Tibial artery (tissue), 4 donors: ENCODE data around the gene MEI1.

Source experiments
- DNase-seq, 2 donors: peaks; one replicate each; pipeline ENCODE4 v3.0.0-alpha.2; 2019
- H3K27ac ChIP-seq, 2 donors: fragments of 200-600 bp; sonication (generic) in 1 of 2; 1 replicate in 1 of 2; 2 replicates in 1 of 2; pipeline ENCODE4 v1.5.1; 2018 to 2019; ENCODE audit warnings: mild to moderate bottlenecking in 1 of 2
- H3K27me3 ChIP-seq, 2 donors: fragments of 200-600 bp; sonication (generic) in 1 of 2; one replicate each; pipeline versions ENCODE4 v1.5.1 to v1.6.0; 2016 to 2019
- H3K36me3 ChIP-seq, 3 donors: fragments of 200-600 bp; sonication (generic) in 2 of 3; one replicate each; pipeline ENCODE4 v1.5.1; 2016 to 2019; ENCODE audit warnings: mild to moderate bottlenecking in 2 of 3
- H3K4me1 ChIP-seq, 4 donors: fragments of 200-600 bp; sonication (generic) in 2 of 4; 1 replicate in 3 of 4; 2 replicates in 1 of 4; pipeline ENCODE4 v1.5.1; 2016 to 2019
- H3K4me3 ChIP-seq, 2 donors: fragments of 200-600 bp; sonication (generic) in 1 of 2; 1 replicate in 1 of 2; 2 replicates in 1 of 2; pipeline ENCODE4 v1.5.1; 2018 to 2019; ENCODE audit warnings: mild to moderate bottlenecking in 2 of 2
- H3K9me3 ChIP-seq, 3 donors: fragments of 200-600 bp; sonication (generic) in 1 of 3; one replicate each; pipeline ENCODE4 v1.5.1; 2016 to 2019
- CTCF ChIP-seq, 2 experiments: fragments of 200-600 bp in 1 of 2; fragments of 450-650 bp in 1 of 2; IDR thresholded peaks; one replicate each; pipeline ENCODE4 v1.5.1; 2017 to 2019; ENCODE audit warnings: antibody characterized with exemption in 2 of 2, mild to moderate bottlenecking in 1 of 2, moderate library complexity in 1 of 2
- intact Hi-C: fragments of 100-400 bp; cut with DNase I; formaldehyde crosslinking; loops from one replicate; pipeline ENCODE4 v1.15.0; 2023; ENCODE audit warnings: low total_unique reads

MEI1 gene

GRCh38 chr22:41801886-41802285, 102.6 kb downstream of the MEI1 start:
- no peak overlapping the region for H3K4me3 ChIP-seq

GRCh38 chr22:41805639-41806038, 106.3 kb downstream of the MEI1 start:
- no peak for TF ChIP-seq CTCF (IDR thresholded peaks at IDR 0.05)
- Histone ChIP-seq H3K4me3 (no peak overlapping the region), H3K27me3 (no peaks in the 10 kb centered on the region), H3K36me3 (peaks cover 4 to 21% (median 8%) of the 10 kb centered on the region in 3 donors), H3K9me3 (no peaks in the 10 kb centered on the region), H3K27ac (no peak overlapping the region), H3K4me1 (peaks cover 4 to 12% (median 9%) of the 10 kb centered on the region in 4 donors)
- DNase-seq, result no peak
- intact Hi-C loops, result no loop called here

More at GRCh38 chr22:41801886-41802285, 102.6 kb downstream of the MEI1 start:
- peaks cover 4 to 20% (median 14%) of the 10 kb centered on the region in 4 donors for H3K4me1 ChIP-seq
- H3K9me3 ChIP-seq, result no peaks in the 10 kb centered on the region
- no peaks in the 10 kb centered on the region for H3K36me3 ChIP-seq
- DNase-seq, result no peak
- no peaks in the 10 kb centered on the region for H3K27me3 ChIP-seq
- no peak overlapping the region for H3K27ac ChIP-seq
- intact Hi-C loops, result no loop called here
- no peak for TF ChIP-seq CTCF (IDR thresholded peaks at IDR 0.05)

GRCh38 chr22:41808400-41808799, 109.1 kb downstream of the MEI1 start:
- no peak overlapping the region for H3K27ac ChIP-seq
- H3K4me3 ChIP-seq, result no peak overlapping the region
- intact Hi-C loops, result no loop called here
- no peaks in the 10 kb centered on the region for H3K27me3 ChIP-seq
- peaks cover 4 to 41% (median 14%) of the 10 kb centered on the region in 3 donors for H3K36me3 ChIP-seq
- H3K4me1 ChIP-seq, result no peaks in the 10 kb centered on the region
- no peak for TF ChIP-seq CTCF (IDR thresholded peaks at IDR 0.05)
- no peak for DNase-seq
- no peaks in the 10 kb centered on the region for H3K9me3 ChIP-seq

- H3K4me1 ChIP-seq, result no peaks in the 10 kb centered on the region
- no peak overlapping the region for H3K4me3 ChIP-seq
- intact Hi-C loops, result no loop called here
- DNase-seq, result no peak
- no peaks in the 10 kb centered on the region for H3K9me3 ChIP-seq
- H3K36me3 ChIP-seq, result peaks cover 8 to 50% (median 21%) of the 10 kb centered on the region in 3 donors
- TF ChIP-seq CTCF (IDR thresholded peaks at IDR 0.05), result no peak
- no peak overlapping the region for H3K27ac ChIP-seq
- H3K27me3 ChIP-seq, result no peaks in the 10 kb centered on the region
These were observed 110.7 kb downstream of the MEI1 start for GRCh38 chr22:41810022-41810421.

- Histone ChIP-seq H3K27ac (no peak overlapping the region), H3K4me1 (no peaks in the 10 kb centered on the region), H3K4me3 (no peak overlapping the region), H3K36me3 (peaks cover 8 to 64% (median 21%) of the 10 kb centered on the region in 3 donors), H3K9me3 (no peaks in the 10 kb centered on the region), H3K27me3 (no peaks in the 10 kb centered on the region)
- intact Hi-C loops, result no loop called here
- no peak for TF ChIP-seq CTCF (IDR thresholded peaks at IDR 0.05)
- DNase-seq, result no peak
These were observed 113.7 kb downstream of the MEI1 start for GRCh38 chr22:41812805-41813545.
